Uterus (tissue), 2 donors: ENCODE measurements around the gene TRANK1.

ENCODE experiments used
- CTCF ChIP-seq, 4 experiments: fragments of 200-600 bp in 2 of 4; fragments of 450-650 bp in 2 of 4; sonication (generic) in 2 of 4; IDR thresholded peaks; one replicate each; pipeline ENCODE4 v1.5.1; 2016 to 2019; ENCODE audit warnings: antibody characterized with exemption in 4 of 4, mild to moderate bottlenecking in 2 of 4, moderate library complexity in 1 of 4
- POLR2A ChIP-seq, 2 donors: fragments of 450-650 bp; IDR thresholded peaks; one replicate each; pipeline ENCODE4 v1.6.1; 2016; ENCODE audit warnings: antibody characterized with exemption in 2 of 2, mild to moderate bottlenecking in 1 of 2, moderate library complexity in 1 of 2

DNA sequence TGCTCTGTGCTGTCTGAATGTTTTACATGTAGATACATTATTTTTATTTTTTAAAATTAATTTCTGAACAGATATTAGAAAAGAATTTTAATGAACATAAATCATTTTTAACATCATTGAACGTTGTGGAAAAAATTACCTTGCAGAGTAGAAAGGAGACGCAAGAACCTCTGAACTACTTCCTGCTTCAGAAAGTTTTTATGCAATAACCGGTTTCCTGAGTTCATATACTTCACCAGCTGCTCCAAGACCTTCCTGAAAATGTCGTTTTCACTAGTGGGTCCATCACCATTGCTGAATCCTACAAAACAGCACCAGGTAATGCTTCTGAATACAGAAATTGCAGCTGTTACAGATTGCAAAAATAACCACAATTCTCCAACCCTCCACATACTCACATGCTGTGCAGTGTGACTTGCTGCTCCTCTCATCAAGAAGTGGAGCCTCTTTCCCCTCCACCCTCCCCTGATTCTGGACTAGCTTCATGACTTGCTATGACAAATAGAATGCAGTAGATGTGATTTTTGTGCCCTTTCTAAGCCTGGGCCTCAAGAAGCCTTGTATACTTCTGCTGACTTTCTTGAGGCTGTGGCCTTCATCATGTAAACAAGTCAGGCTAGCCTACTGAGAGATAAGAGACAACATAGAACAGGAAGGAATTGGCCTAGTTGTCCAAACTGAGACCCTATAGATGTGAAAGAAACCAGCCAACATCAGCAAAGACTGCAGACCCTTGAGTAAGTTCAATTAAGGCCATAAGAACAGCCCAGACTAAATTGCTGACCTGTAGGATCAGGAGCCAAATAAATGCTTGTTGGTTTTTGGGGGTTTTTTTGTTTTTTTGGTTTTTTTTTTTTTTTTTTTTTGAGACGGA, 80.4 kb downstream of the TRANK1 start:
- no peak for TF ChIP-seq POLR2A (IDR thresholded peaks at IDR 0.05)
- TF ChIP-seq CTCF (IDR thresholded peaks at IDR 0.05), result no peak
